ENCODE results near the gene TLCD3A.
"Not testable (repeated sequence)": the region's sequence is repeated elsewhere in the genome, so short reads cannot be mapped to it uniquely, and the experiment has no call there.

TLCD3A gene

GRCh38 chr17:732067-732901 is at the start of gene TLCD3A:
TSS of gene TLCD3A (plus strand) at chr17:732596. CDS start at chr17:732648, 52 bp downstream.
- peak; percentile 75 for ATAC-seq
- no peaks in the 10 kb centered on the region for H3K27me3 Mint-ChIP-seq
- peaks cover 15% of the 10 kb centered on the region for H3K4me1 Mint-ChIP-seq
- H3K9me3 Mint-ChIP-seq = no peaks in the 10 kb centered on the region
- H3K36me3 Mint-ChIP-seq = no peaks in the 10 kb centered on the region
- peak within 1 kb of the TSS; percentile 86 for H3K4me3 Mint-ChIP-seq
- H3K27ac Mint-ChIP-seq = peak within 1 kb of the TSS; percentile 70

GRCh38 chr17:683040-683439 is 49.4 kb upstream of the TLCD3A start:
- peaks cover 55% of the 10 kb centered on the region for H3K36me3 Mint-ChIP-seq
- no peaks in the 10 kb centered on the region for H3K9me3 Mint-ChIP-seq
- H3K27ac Mint-ChIP-seq = peak overlapping the region; percentile 13
- no peaks in the 10 kb centered on the region for H3K27me3 Mint-ChIP-seq
- peak overlapping the region; percentile 3 for H3K4me3 Mint-ChIP-seq
- ATAC-seq = no peak
- peaks cover 26% of the 10 kb centered on the region for H3K4me1 Mint-ChIP-seq

GRCh38 chr17:683499-684254 is 48.7 kb upstream of the TLCD3A start:
- H3K27me3 Mint-ChIP-seq = no peaks in the 10 kb centered on the region
- peaks cover 59% of the 10 kb centered on the region for H3K36me3 Mint-ChIP-seq
- H3K9me3 Mint-ChIP-seq = no peaks in the 10 kb centered on the region
- peaks cover 31% of the 10 kb centered on the region for H3K4me1 Mint-ChIP-seq
- ATAC-seq = no peak
- no peak overlapping the region for H3K27ac Mint-ChIP-seq
- no peak overlapping the region for H3K4me3 Mint-ChIP-seq

- H3K27ac Mint-ChIP-seq = no peak overlapping the region
- no peaks in the 10 kb centered on the region for H3K9me3 Mint-ChIP-seq
- H3K27me3 Mint-ChIP-seq = no peaks in the 10 kb centered on the region
These were observed 47.4 kb upstream of the TLCD3A start for GRCh38 chr17:685006-685405.

GRCh38 chr17:688100-688989 is 44.1 kb upstream of the TLCD3A start:
- no peak for ATAC-seq
- no peaks in the 10 kb centered on the region for H3K27me3 Mint-ChIP-seq
- H3K9me3 Mint-ChIP-seq = no peaks in the 10 kb centered on the region
- no peak overlapping the region for H3K4me3 Mint-ChIP-seq
- peaks cover 15% of the 10 kb centered on the region for H3K4me1 Mint-ChIP-seq
- H3K27ac Mint-ChIP-seq = peak overlapping the region; percentile 57
- peaks cover 54% of the 10 kb centered on the region for H3K36me3 Mint-ChIP-seq

More at GRCh38 chr17:685006-685405, 47.4 kb upstream of the TLCD3A start:
- Mint-ChIP-seq H3K4me3 (no peak overlapping the region), H3K36me3 (peaks cover 55% of the 10 kb centered on the region), H3K4me1 (peaks cover 31% of the 10 kb centered on the region)
- no peak for ATAC-seq

- peaks cover 51% of the 10 kb centered on the region for H3K36me3 Mint-ChIP-seq
- H3K4me3 Mint-ChIP-seq = no peak overlapping the region
- H3K27me3 Mint-ChIP-seq = no peaks in the 10 kb centered on the region
- no peak for ATAC-seq
- no peak overlapping the region for H3K27ac Mint-ChIP-seq
- H3K9me3 Mint-ChIP-seq = no peaks in the 10 kb centered on the region
- peaks cover 7% of the 10 kb centered on the region for H3K4me1 Mint-ChIP-seq
These were observed 42.7 kb upstream of the TLCD3A start for GRCh38 chr17:689556-690275.

- peaks cover 52% of the 10 kb centered on the region for H3K36me3 Mint-ChIP-seq
- no peak for ATAC-seq
- H3K27ac Mint-ChIP-seq = no peak overlapping the region
- H3K4me1 Mint-ChIP-seq = peaks cover 7% of the 10 kb centered on the region
- H3K27me3 Mint-ChIP-seq = no peaks in the 10 kb centered on the region
- H3K9me3 Mint-ChIP-seq = no peaks in the 10 kb centered on the region
- no peak overlapping the region for H3K4me3 Mint-ChIP-seq
These were observed 42.0 kb upstream of the TLCD3A start for GRCh38 chr17:690361-690760.

- Mint-ChIP-seq H3K36me3 (peaks cover 52% of the 10 kb centered on the region), H3K27me3 (no peaks in the 10 kb centered on the region), H3K9me3 (no peaks in the 10 kb centered on the region), H3K4me1 (peaks cover 7% of the 10 kb centered on the region), H3K4me3 (no peak overlapping the region), H3K27ac (no peak overlapping the region)
- ATAC-seq = no peak
These were observed 41.0 kb upstream of the TLCD3A start for GRCh38 chr17:691423-691822.

GRCh38 chr17:692116-692515 is 40.3 kb upstream of the TLCD3A start:
- Mint-ChIP-seq H3K9me3 (no peaks in the 10 kb centered on the region), H3K27me3 (no peaks in the 10 kb centered on the region), H3K36me3 (peaks cover 59% of the 10 kb centered on the region), H3K4me1 (peaks cover 7% of the 10 kb centered on the region), H3K27ac (no peak overlapping the region), H3K4me3 (no peak overlapping the region)
- no peak for ATAC-seq

- Mint-ChIP-seq H3K4me1 (no peaks in the 10 kb centered on the region), H3K36me3 (peaks cover 58% of the 10 kb centered on the region), H3K4me3 (no peak overlapping the region), H3K9me3 (no peaks in the 10 kb centered on the region), H3K27me3 (no peaks in the 10 kb centered on the region), H3K27ac (no peak overlapping the region)
- ATAC-seq = no peak
These were observed 38.4 kb upstream of the TLCD3A start for GRCh38 chr17:693791-694638.

- Mint-ChIP-seq H3K27me3 (no peaks in the 10 kb centered on the region), H3K4me3 (no peak overlapping the region), H3K4me1 (no peaks in the 10 kb centered on the region), H3K9me3 (no peaks in the 10 kb centered on the region), H3K36me3 (peaks cover 44% of the 10 kb centered on the region), H3K27ac (no peak overlapping the region)
- no peak for ATAC-seq
These were observed 36.0 kb upstream of the TLCD3A start for GRCh38 chr17:696369-696768.

- Mint-ChIP-seq H3K27ac (no peak overlapping the region), H3K4me3 (no peak overlapping the region), H3K36me3 (peaks cover 37% of the 10 kb centered on the region), H3K9me3 (no peaks in the 10 kb centered on the region), H3K27me3 (no peaks in the 10 kb centered on the region), H3K4me1 (no peaks in the 10 kb centered on the region)
- no peak for ATAC-seq
These were observed 34.7 kb upstream of the TLCD3A start for GRCh38 chr17:697682-698081.

- not testable (repeated sequence) for H3K27me3 Mint-ChIP-seq, H3K9me3 Mint-ChIP-seq, H3K4me1 Mint-ChIP-seq
These were observed 34.3 kb upstream of the TLCD3A start for GRCh38 chr17:698096-698495.

GRCh38 chr17:699345-699744 is 33.1 kb upstream of the TLCD3A start:
- no peak overlapping the region for H3K4me3 Mint-ChIP-seq
- H3K27ac Mint-ChIP-seq = no peak overlapping the region
- no peak for ATAC-seq
- peaks cover 33% of the 10 kb centered on the region for H3K36me3 Mint-ChIP-seq
- H3K27me3 Mint-ChIP-seq = no peaks in the 10 kb centered on the region
- no peaks in the 10 kb centered on the region for H3K9me3 Mint-ChIP-seq
- H3K4me1 Mint-ChIP-seq = no peaks in the 10 kb centered on the region

More at GRCh38 chr17:698096-698495, 34.3 kb upstream of the TLCD3A start:
- peaks cover 37% of the 10 kb centered on the region for H3K36me3 Mint-ChIP-seq
- not testable (repeated sequence) for H3K4me3 Mint-ChIP-seq, H3K27ac Mint-ChIP-seq, ATAC-seq
